ENCODE data around the gene NLGN1.

The NLGN1 gene

GRCh38 chr3:173770011-173770410, 372.5 kb downstream of the NLGN1 start:
- DNase-seq (ENCODE audit: low spot score), result no peak

GRCh38 chr3:173770796-173771573, 373.4 kb downstream of the NLGN1 start:
- no peak for DNase-seq (ENCODE audit: low spot score)

GRCh38 chr3:173773800-173774199, 376.3 kb downstream of the NLGN1 start:
- DNase-seq (ENCODE audit: low spot score), result no peak

GRCh38 chr3:173774294-173774693, 376.8 kb downstream of the NLGN1 start:
- DNase-seq (ENCODE audit: low spot score), result no peak

GRCh38 chr3:173778251-173778650, 380.7 kb downstream of the NLGN1 start:
- DNase-seq (ENCODE audit: low spot score), result no peak

- DNase-seq (ENCODE audit: low spot score), result no peak
These were observed 382.5 kb downstream of the NLGN1 start for GRCh38 chr3:173780067-173780466.

- DNase-seq (ENCODE audit: low spot score), result peak; percentile 26
These were observed 387.5 kb downstream of the NLGN1 start for GRCh38 chr3:173785004-173785403.

- DNase-seq (ENCODE audit: low spot score), result no peak
These were observed 392.1 kb downstream of the NLGN1 start for GRCh38 chr3:173789530-173790162.

GRCh38 chr3:173793963-173794362, 396.4 kb downstream of the NLGN1 start:
- no peak for DNase-seq (ENCODE audit: low spot score)

- DNase-seq (ENCODE audit: low spot score), result no peak
These were observed 398.9 kb downstream of the NLGN1 start for GRCh38 chr3:173796405-173796804.

- no peak for DNase-seq (ENCODE audit: low spot score)
These were observed 399.3 kb downstream of the NLGN1 start for GRCh38 chr3:173796890-173797289.

- no peak for DNase-seq (ENCODE audit: low spot score)
These were observed 401.7 kb downstream of the NLGN1 start for GRCh38 chr3:173799060-173799816.

- DNase-seq (ENCODE audit: low spot score), result no peak
These were observed 402.6 kb downstream of the NLGN1 start for GRCh38 chr3:173800154-173800553.

GRCh38 chr3:173814809-173815208, 417.3 kb downstream of the NLGN1 start:
- no peak for DNase-seq (ENCODE audit: low spot score)

- DNase-seq (ENCODE audit: low spot score), result no peak
These were observed 421.8 kb downstream of the NLGN1 start for GRCh38 chr3:173819368-173819767.

- no peak for DNase-seq (ENCODE audit: low spot score)
These were observed 426.4 kb downstream of the NLGN1 start for GRCh38 chr3:173823911-173824460.

GRCh38 chr3:173825730-173826129, 428.2 kb downstream of the NLGN1 start:
- DNase-seq (ENCODE audit: low spot score), result no peak

GRCh38 chr3:173826416-173826815, 428.9 kb downstream of the NLGN1 start:
- DNase-seq (ENCODE audit: low spot score), result no peak

GRCh38 chr3:173826901-173827609, 429.5 kb downstream of the NLGN1 start:
- peak; percentile 84 for DNase-seq (ENCODE audit: low spot score)

GRCh38 chr3:173838644-173839043, 441.1 kb downstream of the NLGN1 start:
- no peak for DNase-seq (ENCODE audit: low spot score)

- no peak for DNase-seq (ENCODE audit: low spot score)
These were observed 442.3 kb downstream of the NLGN1 start for GRCh38 chr3:173839859-173840258.

GRCh38 chr3:173841334-173841733, 443.8 kb downstream of the NLGN1 start:
- no peak for DNase-seq (ENCODE audit: low spot score)

All from COLO829 (cell line).